ENCODE measurements around the gene GTF3C1. TPM values are rescaled to one million over a fixed set of nuclear protein-coding genes. Genes with fewer than 3 reads are reported as not detected.

GTF3C1 gene
- total RNA-seq (ENCODE audit: low replicate concordance), result 62.8 and 126 TPM in 2 replicates

GRCh38 chr16:27549746-27550581, at the start of gene GTF3C1, which contains the start of gene KATNIP:
GTF3C1 (minus strand) TSS chr16:27549913; CDS start chr16:27549890, 23 bp downstream.
KATNIP (plus strand) TSS chr16:27550144; CDS start chr16:27550171, 27 bp downstream.

Other genes with a start within 250 kb of the GTF3C1 start
- 13.0 and 41.9 TPM in 2 replicates for gene IL4R, start 235.9 kb downstream of the GTF3C1 start, total RNA-seq (ENCODE audit: low replicate concordance)
- gene IL21R, start 147.7 kb downstream of the GTF3C1 start, total RNA-seq (ENCODE audit: low replicate concordance), result under 0.01 and 1.9 TPM in 2 replicates
- 16.5 and 20.0 TPM in 2 replicates for gene KATNIP, start 231 bp upstream of the GTF3C1 start, total RNA-seq (ENCODE audit: low replicate concordance)